ENCODE data around the gene RASGEF1C. TPM values are rescaled to one million over a fixed set of nuclear protein-coding genes. Genes with fewer than 3 reads are reported as not detected.
A peak's percentile ranks its signal among the peaks of the same experiment; 100 is the strongest.

The RASGEF1C gene
- total and polyA plus RNA-seq, 10 donors = 0.06 to 1.1 (median 0.21) TPM; not detected in 6

GRCh38 chr5:180222056-180222455, 13.0 kb upstream of the RASGEF1C start:
- intact Hi-C loops (cut with DNase I; ENCODE audit: low total_unique reads) = no loop called here
- Histone ChIP-seq H3K4me1 (no peaks in the 10 kb centered on the region), H3K36me3 (peaks cover 0 to 6% (median 0%) of the 10 kb centered on the region in 6 donors), H3K4me3 (no peak overlapping the region), H3K27ac (no peak overlapping the region), H3K27me3 (replicated peaks in 1 of 7) (no peaks in the 10 kb centered on the region), H3K9me3 (peaks cover 17 to 100% (median 100%) of the 10 kb centered on the region in 8 donors)
- TF ChIP-seq POLR2AphosphoS5 (IDR thresholded peaks at IDR 0.05) = no peak
- TF ChIP-seq CTCF (IDR thresholded peaks at IDR 0.05 in 8 of 11, conservative IDR thresholded peaks at IDR 0.05 in 3 of 11) = no peak
- no peak for TF ChIP-seq POLR2A (IDR thresholded peaks at IDR 0.05)
- WGBS, 5 donors = 93 to 96% (median 94%) methylated on average over 11 of the region's 11 CpGs
- peak; percentile 36 for DNase-seq

- Histone ChIP-seq H3K4me3 (no peak overlapping the region), H3K36me3 (no peaks in the 10 kb centered on the region), H3K4me1 (no peaks in the 10 kb centered on the region), H3K27ac (no peak overlapping the region), H3K27me3 (replicated peaks in 1 of 7) (peaks cover 0 to 4% (median 0%) of the 10 kb centered on the region in 7 donors), H3K9me3 (peaks cover 14 to 85% (median 80%) of the 10 kb centered on the region in 8 donors)
- 92 to 96% (median 95%) methylated on average over 5 of the region's 5 CpGs for WGBS, 5 donors
- no peak for TF ChIP-seq POLR2A (IDR thresholded peaks at IDR 0.05)
- no peak for TF ChIP-seq POLR2AphosphoS5 (IDR thresholded peaks at IDR 0.05)
- no peak for TF ChIP-seq CTCF (IDR thresholded peaks at IDR 0.05 in 8 of 11, conservative IDR thresholded peaks at IDR 0.05 in 3 of 11)
- intact Hi-C loops (cut with DNase I; ENCODE audit: low total_unique reads) = no loop called here
- no peak for DNase-seq
These were observed 8.8 kb upstream of the RASGEF1C start for GRCh38 chr5:180217797-180218196.

- H3K4me3 ChIP-seq = no peak overlapping the region
- DNase-seq = peak; percentile 33
- WGBS, 5 donors = 85 to 92% (median 87%) methylated on average over 15 of the region's 15 CpGs
- peaks cover 14 to 74% (median 70%) of the 10 kb centered on the region in 8 donors for H3K9me3 ChIP-seq
- intact Hi-C loops (cut with DNase I; ENCODE audit: low total_unique reads) = no loop called here
- H3K36me3 ChIP-seq = no peaks in the 10 kb centered on the region
- H3K4me1 ChIP-seq = no peaks in the 10 kb centered on the region
- H3K27me3 ChIP-seq (replicated peaks in 1 of 7) = peaks cover 0 to 15% (median 7%) of the 10 kb centered on the region in 7 donors
- TF ChIP-seq POLR2AphosphoS5 (IDR thresholded peaks at IDR 0.05) (no peak), CTCF (IDR thresholded peaks at IDR 0.05 in 8 of 11, conservative IDR thresholded peaks at IDR 0.05 in 3 of 11) (no peak), POLR2A (IDR thresholded peaks at IDR 0.05) (no peak)
- no peak overlapping the region for H3K27ac ChIP-seq
These were observed 7.7 kb upstream of the RASGEF1C start for GRCh38 chr5:180216646-180217171.

GRCh38 chr5:180215783-180216630, 7.0 kb upstream of the RASGEF1C start:
- Histone ChIP-seq H3K9me3 (peaks cover 14 to 67% (median 63%) of the 10 kb centered on the region in 8 donors), H3K4me1 (no peaks in the 10 kb centered on the region), H3K27me3 (replicated peaks in 1 of 7) (peaks cover 0 to 22% (median 8%) of the 10 kb centered on the region in 7 donors), H3K4me3 (no peak overlapping the region), H3K27ac (no peak overlapping the region), H3K36me3 (no peaks in the 10 kb centered on the region)
- intact Hi-C loops (cut with DNase I; ENCODE audit: low total_unique reads) = no loop called here
- TF ChIP-seq CTCF (IDR thresholded peaks at IDR 0.05 in 8 of 11, conservative IDR thresholded peaks at IDR 0.05 in 3 of 11) (no peak), POLR2A (IDR thresholded peaks at IDR 0.05) (no peak), POLR2AphosphoS5 (IDR thresholded peaks at IDR 0.05) (peak in 1 of 3 donors; percentile 6)
- 88 to 94% (median 90%) methylated on average over 30 to 34 of the region's 34 CpGs for WGBS, 5 donors
- DNase-seq = peak; percentile 62
